GM12801 (cell line): ENCODE measurements around the gene AZGP1.

Experiments used
- TF ChIP-seq, protein P1 (sequence below): IDR thresholded peaks from one replicate; pipeline ENCODE4 v1.5.1; 2011; ENCODE audit warnings: control low read depth; ENCODE audit not compliant: insufficient read length; ENCODE audit errors: extremely low read depth

The AZGP1 gene

DNA sequence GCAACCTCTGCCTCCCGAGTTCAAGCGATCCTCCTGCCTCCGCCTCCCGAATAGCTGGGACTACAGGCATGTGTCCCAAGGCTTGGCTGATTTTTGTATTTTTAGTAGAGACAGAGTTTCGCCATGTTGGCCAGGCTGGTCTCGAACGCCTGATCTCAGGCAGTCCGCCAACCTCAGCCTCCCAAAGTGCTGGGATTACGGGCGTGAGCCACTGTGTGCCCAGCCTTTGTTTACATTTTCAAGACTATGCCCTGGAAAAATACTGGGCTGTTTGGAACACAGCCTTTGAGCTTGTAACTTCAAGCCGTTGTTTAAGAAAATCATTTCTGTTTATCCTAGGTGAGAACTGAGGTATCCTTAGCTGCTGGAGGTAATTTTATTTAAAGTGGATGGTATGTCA lies 41.5 kb upstream of the AZGP1 start:
- TF ChIP-seq, protein P1, sequence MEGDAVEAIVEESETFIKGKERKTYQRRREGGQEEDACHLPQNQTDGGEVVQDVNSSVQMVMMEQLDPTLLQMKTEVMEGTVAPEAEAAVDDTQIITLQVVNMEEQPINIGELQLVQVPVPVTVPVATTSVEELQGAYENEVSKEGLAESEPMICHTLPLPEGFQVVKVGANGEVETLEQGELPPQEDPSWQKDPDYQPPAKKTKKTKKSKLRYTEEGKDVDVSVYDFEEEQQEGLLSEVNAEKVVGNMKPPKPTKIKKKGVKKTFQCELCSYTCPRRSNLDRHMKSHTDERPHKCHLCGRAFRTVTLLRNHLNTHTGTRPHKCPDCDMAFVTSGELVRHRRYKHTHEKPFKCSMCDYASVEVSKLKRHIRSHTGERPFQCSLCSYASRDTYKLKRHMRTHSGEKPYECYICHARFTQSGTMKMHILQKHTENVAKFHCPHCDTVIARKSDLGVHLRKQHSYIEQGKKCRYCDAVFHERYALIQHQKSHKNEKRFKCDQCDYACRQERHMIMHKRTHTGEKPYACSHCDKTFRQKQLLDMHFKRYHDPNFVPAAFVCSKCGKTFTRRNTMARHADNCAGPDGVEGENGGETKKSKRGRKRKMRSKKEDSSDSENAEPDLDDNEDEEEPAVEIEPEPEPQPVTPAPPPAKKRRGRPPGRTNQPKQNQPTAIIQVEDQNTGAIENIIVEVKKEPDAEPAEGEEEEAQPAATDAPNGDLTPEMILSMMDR: no peak

- TF ChIP-seq, protein P1: no peak
These were observed 40.5 kb upstream of the AZGP1 start for GRCh38 chr7:100016215-100016901.

GRCh38 chr7:100015232-100016214 lies 39.7 kb upstream of the AZGP1 start, which contains the start of gene ZKSCAN1:
Gene ZKSCAN1, plus strand, starts transcription at chr7:100015596. Its CDS starts 7,911 bp downstream, at chr7:100023507.
- TF ChIP-seq, protein P1: no peak

DNA sequence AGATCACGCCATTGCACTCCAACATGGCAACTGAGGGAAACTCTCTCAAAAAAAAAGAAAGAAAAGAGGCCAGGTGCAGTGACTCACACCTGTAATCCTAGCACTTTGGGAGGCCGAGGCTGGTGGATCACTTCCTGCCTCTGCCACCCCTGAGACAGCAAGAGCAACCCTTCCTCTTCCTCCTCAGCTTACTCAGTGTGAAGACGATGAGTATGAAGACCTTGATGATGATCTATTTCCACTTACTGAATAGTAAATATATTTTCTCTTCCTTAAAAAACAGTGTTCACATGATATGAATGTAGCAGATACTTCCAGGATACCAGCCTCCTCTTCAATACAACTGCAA lies 37.5 kb upstream of the AZGP1 start:
- TF ChIP-seq, protein P1: no peak

GRCh38 chr7:100011516-100011915 lies 35.7 kb upstream of the AZGP1 start:
- TF ChIP-seq, protein P1: no peak

GRCh38 chr7:100010901-100011300 lies 35.1 kb upstream of the AZGP1 start:
- TF ChIP-seq, protein P1: no peak

DNA sequence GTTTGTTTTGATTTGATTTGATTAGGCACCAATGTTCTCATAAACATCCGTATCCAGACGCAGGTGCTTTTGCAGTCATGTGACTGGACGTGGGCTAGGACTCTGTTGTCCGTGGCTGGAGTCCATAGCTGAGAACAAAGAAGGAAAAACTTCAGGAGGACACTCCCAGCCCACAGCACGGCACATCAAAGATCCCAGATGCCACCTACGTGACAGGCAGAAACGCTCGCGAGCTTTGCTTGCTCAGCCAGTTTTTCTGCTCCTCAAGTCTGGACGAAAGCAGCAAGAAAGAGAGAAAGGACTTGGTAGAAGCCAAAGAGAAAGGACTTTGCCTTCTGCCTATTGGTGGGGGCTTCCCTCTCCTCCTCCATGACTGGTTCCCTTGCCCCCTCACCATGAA lies 32.7 kb upstream of the AZGP1 start:
- TF ChIP-seq, protein P1: no peak
